HUES64 (cell line): ENCODE measurements around the gene GM2A.
"Not testable (repeated sequence)": the region's sequence is repeated elsewhere in the genome, so short reads cannot be mapped to it uniquely, and the experiment has no call there.

Experiments
- H3K27ac ChIP-seq: 2 replicates; pipeline ENCODE4 v1.7.0; 2013; ENCODE audit warnings: low read depth, low read length, inconsistent platforms
- H3K27me3 ChIP-seq: 2 replicates; pipeline ENCODE4 v1.6.1; 2013; ENCODE audit warnings: mild to moderate bottlenecking, low read length; ENCODE audit not compliant: insufficient read depth
- H3K36me3 ChIP-seq: 2 replicates; pipeline ENCODE4 v1.6.1; 2013; ENCODE audit warnings: mild to moderate bottlenecking, low read length; ENCODE audit not compliant: insufficient read depth
- H3K4me1 ChIP-seq: 2 replicates; pipeline ENCODE4 v1.6.1; 2013; ENCODE audit warnings: mild to moderate bottlenecking, low read length, moderate library complexity; ENCODE audit not compliant: insufficient read depth
- H3K4me3 ChIP-seq: 2 replicates; pipeline ENCODE4 v1.5.1; 2013; ENCODE audit warnings: mild to moderate bottlenecking, low read length, moderate library complexity
- H3K9ac ChIP-seq: 2 replicates; pipeline ENCODE4 v1.6.1; 2013; ENCODE audit warnings: mild to moderate bottlenecking, low read depth, low read length
- H3K9me3 ChIP-seq: 2 replicates; pipeline ENCODE4 v1.6.1; 2013; ENCODE audit warnings: low read depth, low read length; ENCODE audit not compliant: insufficient read depth
- WGBS: fragments of 150-250, 120-280 bp; methylation state at CpG from one replicate; pipeline ENCODE4 v1.1.7; 2013; ENCODE audit warnings: missing lambda C conversion rate; 5-methylcytosine and 5-hydroxymethylcytosine counted together

Gene GM2A

GRCh38 chr5:151228986-151229385, 24.0 kb upstream of the GM2A start:
- WGBS, result 89% methylated on average over 1 of the region's 2 CpGs
- no peaks in the 10 kb centered on the region for H3K36me3 ChIP-seq
- no peak overlapping the region for H3K27ac ChIP-seq
- no peak overlapping the region for H3K4me3 ChIP-seq
- H3K27me3 ChIP-seq, result no peaks in the 10 kb centered on the region
- H3K9ac ChIP-seq, result no peak overlapping the region
- peaks cover 8% of the 10 kb centered on the region for H3K4me1 ChIP-seq
- no peaks in the 10 kb centered on the region for H3K9me3 ChIP-seq

- H3K9me3 ChIP-seq, result no peaks in the 10 kb centered on the region
- H3K4me1 ChIP-seq, result peaks cover 7% of the 10 kb centered on the region
- no peak overlapping the region for H3K4me3 ChIP-seq
- no peaks in the 10 kb centered on the region for H3K27me3 ChIP-seq
- no peak overlapping the region for H3K9ac ChIP-seq
- H3K36me3 ChIP-seq, result no peaks in the 10 kb centered on the region
- H3K27ac ChIP-seq, result no peak overlapping the region
- 86% methylated on average over 6 of the region's 6 CpGs for WGBS
Measured at GRCh38 chr5:151230048-151230680, 22.8 kb upstream of the GM2A start.

- no peaks in the 10 kb centered on the region for H3K27me3 ChIP-seq
- no peak overlapping the region for H3K4me3 ChIP-seq
- no peaks in the 10 kb centered on the region for H3K36me3 ChIP-seq
- no peaks in the 10 kb centered on the region for H3K4me1 ChIP-seq
- H3K27ac ChIP-seq, result no peak overlapping the region
- H3K9ac ChIP-seq, result no peak overlapping the region
- no peaks in the 10 kb centered on the region for H3K9me3 ChIP-seq
Measured at GRCh38 chr5:151231359-151231758, 21.6 kb upstream of the GM2A start.

DNA sequence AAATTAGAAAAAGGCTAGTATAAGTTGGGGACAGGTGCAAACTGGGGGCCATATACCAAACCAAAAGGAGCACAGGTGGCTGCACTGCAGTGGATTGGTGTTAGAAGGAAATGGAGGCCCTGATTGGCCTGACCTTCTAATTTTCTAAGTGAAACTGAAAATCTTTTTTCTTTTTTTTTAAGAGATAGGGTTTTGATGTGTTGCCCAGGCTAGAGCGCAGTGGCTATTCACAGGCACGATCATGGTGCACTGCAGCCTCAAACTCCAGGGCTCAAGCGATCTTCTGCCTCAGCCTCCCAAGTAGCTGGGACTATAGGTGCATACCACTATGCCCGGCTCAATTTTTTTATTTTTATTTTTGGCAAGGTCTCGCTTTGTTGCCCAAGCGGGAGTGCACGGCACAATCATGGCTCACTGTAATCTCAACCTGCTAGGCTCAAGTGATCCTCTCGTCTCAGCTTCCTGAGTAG, 19.3 kb upstream of the GM2A start:
- no peaks in the 10 kb centered on the region for H3K36me3 ChIP-seq
- H3K9me3 ChIP-seq, result no peaks in the 10 kb centered on the region
- no peak overlapping the region for H3K9ac ChIP-seq
- peaks cover 3% of the 10 kb centered on the region; the same call in 1 of the 2 replicates for H3K4me1 ChIP-seq
- 96% methylated on average over 8 of the region's 8 CpGs for WGBS
- H3K4me3 ChIP-seq, result no peak overlapping the region
- no peaks in the 10 kb centered on the region for H3K27me3 ChIP-seq
- no peak overlapping the region for H3K27ac ChIP-seq

DNA sequence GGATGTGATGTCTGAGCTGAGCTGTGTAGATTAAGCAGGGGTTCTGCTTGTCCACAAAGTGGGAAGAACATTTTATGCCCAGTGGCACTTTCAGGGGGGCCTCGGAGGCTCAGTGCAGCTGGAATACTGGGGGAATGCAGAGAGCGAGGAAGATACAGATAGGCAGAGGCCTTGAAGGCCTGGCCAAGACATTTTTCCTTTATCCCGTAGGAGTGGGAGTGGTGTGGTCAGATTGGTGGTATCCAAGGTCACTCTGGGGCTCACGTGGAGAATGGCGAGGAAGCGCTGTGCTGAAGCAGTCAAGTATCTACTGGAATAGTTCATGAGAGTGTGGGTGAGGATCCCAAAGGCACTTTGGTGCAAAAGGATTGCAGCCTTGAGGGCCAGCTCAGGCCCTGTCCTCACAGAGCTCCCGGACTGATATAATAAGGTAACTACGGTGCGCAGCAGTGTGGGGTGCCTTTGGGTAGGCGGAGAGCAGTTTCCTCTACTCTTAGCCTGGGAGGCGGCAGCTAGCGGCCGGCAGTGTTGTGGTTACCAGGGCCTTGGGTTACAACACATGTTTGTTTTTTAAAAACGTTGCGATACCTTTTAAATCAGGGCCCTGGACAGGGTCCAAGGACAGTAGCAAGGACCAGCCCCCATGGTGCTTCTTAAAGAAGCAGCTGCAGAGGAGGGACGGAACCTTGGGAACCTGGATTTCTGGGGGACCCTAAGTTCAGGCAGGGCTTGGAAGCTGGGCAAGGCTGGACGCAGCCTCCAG, 18.3 kb upstream of the GM2A start:
- 91% methylated on average over 17 of the region's 17 CpGs for WGBS
- Histone ChIP-seq H3K4me3 (no peak overlapping the region), H3K4me1 (peaks cover 3% of the 10 kb centered on the region; the same call in 1 of the 2 replicates), H3K27me3 (no peaks in the 10 kb centered on the region), H3K27ac (no peak overlapping the region), H3K9me3 (no peaks in the 10 kb centered on the region), H3K36me3 (no peaks in the 10 kb centered on the region), H3K9ac (no peak overlapping the region)

DNA sequence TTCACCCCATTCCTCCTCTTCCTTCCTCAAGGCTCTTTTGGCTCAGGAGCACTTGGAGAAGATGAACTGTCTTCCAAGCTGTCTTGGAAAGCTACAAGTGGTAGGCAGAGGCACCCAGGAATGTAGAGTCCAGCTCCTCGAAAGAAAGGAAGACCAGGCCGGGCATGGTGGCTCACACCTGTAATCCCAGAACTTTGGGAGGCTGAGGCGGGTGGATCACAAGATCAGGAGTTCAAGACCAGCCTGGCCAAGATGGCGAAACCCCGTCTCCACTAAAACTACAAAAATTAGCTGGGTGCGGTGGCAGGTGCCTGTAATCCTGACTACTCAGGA, 17.8 kb upstream of the GM2A start:
- not testable (repeated sequence) for H3K4me3 ChIP-seq, H3K9ac ChIP-seq, H3K27me3 ChIP-seq, H3K27ac ChIP-seq, H3K9me3 ChIP-seq, H3K4me1 ChIP-seq, H3K36me3 ChIP-seq
- 92% methylated on average over 6 of the region's 6 CpGs for WGBS

DNA sequence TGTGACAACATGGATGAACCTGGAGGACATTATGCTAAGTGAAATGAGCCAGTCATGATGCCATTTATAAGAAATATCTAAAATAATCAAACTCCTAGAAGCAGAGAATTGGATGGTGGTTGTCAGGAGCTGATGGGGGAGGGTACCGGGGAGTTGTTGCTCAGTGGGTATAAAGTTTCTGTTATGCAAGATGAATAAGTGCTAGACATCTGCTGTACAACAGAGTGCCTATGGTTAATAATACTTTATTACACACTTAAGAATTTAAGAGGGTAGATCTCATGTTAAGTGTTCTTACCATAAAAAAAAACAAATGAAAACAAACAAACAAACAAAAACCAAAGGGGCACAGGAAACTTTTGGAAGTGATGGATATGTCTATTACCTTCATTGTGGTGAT, 16.1 kb upstream of the GM2A start:
- no peak overlapping the region for H3K27ac ChIP-seq
- H3K4me1 ChIP-seq, result peaks cover 11% of the 10 kb centered on the region
- 100% methylated on average over 1 of the region's 1 CpG for WGBS
- no peaks in the 10 kb centered on the region for H3K36me3 ChIP-seq
- H3K9ac ChIP-seq, result no peak overlapping the region
- no peaks in the 10 kb centered on the region for H3K27me3 ChIP-seq
- H3K9me3 ChIP-seq, result no peaks in the 10 kb centered on the region
- no peak overlapping the region for H3K4me3 ChIP-seq

DNA sequence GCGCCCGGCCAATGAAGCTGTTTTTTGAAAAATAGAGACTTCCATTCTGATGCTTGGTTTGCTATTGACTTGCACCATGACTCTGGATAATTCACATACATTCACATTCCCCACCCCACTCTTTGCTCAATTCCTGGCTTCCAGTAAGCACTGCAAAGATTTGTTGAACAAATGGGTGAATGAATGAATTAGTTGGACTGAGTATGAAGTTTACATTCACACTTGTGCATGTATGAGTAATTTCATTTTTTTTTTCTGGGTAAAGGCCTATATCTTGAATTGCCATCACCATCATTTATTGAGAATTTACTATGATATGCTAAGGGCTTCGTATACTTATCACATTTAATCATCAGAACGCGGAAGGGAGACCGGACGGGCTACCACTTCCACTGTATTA, 15.3 kb upstream of the GM2A start:
- Histone ChIP-seq H3K27me3 (no peaks in the 10 kb centered on the region), H3K4me3 (no peak overlapping the region), H3K4me1 (peaks cover 11% of the 10 kb centered on the region), H3K36me3 (no peaks in the 10 kb centered on the region), H3K9ac (no peak overlapping the region), H3K9me3 (no peaks in the 10 kb centered on the region), H3K27ac (no peak overlapping the region)
- 99% methylated on average over 6 of the region's 7 CpGs for WGBS

DNA sequence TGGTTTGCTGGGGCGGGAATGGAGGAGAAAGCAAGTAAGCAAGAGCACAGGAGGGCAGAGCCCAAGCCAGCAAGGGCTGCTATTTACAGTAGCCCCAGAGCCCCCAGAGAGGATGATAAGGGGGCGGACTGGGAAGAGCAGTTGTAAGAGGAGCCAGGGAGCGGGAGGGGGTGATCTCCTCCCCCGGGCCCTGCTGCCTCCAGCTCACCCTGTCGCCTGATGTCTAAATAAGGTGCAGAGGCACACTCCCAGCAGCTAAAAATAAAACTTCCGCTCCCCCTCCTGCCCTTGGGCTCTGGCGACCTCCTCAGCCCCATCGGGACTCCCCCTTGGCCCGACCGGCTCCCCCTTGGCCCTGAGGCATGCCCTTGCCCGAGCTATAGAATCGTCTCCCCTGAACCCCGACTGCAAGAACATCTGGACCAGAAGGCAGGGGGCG, 14.7 kb upstream of the GM2A start:
- H3K27ac ChIP-seq, result no peak overlapping the region
- no peaks in the 10 kb centered on the region for H3K27me3 ChIP-seq
- H3K9me3 ChIP-seq, result no peaks in the 10 kb centered on the region
- H3K4me3 ChIP-seq, result no peak overlapping the region
- 68% methylated on average over 14 of the region's 14 CpGs for WGBS
- no peak overlapping the region for H3K9ac ChIP-seq
- no peaks in the 10 kb centered on the region for H3K36me3 ChIP-seq
- peaks cover 11% of the 10 kb centered on the region for H3K4me1 ChIP-seq

- WGBS, result 35% methylated on average over 17 of the region's 17 CpGs
- peaks cover 11% of the 10 kb centered on the region for H3K4me1 ChIP-seq
- no peaks in the 10 kb centered on the region for H3K27me3 ChIP-seq
- no peaks in the 10 kb centered on the region for H3K9me3 ChIP-seq
- H3K4me3 ChIP-seq, result no peak overlapping the region
- H3K9ac ChIP-seq, result no peak overlapping the region
- H3K27ac ChIP-seq, result no peak overlapping the region
- no peaks in the 10 kb centered on the region for H3K36me3 ChIP-seq
Measured at GRCh38 chr5:151239237-151239861, 13.6 kb upstream of the GM2A start.

DNA sequence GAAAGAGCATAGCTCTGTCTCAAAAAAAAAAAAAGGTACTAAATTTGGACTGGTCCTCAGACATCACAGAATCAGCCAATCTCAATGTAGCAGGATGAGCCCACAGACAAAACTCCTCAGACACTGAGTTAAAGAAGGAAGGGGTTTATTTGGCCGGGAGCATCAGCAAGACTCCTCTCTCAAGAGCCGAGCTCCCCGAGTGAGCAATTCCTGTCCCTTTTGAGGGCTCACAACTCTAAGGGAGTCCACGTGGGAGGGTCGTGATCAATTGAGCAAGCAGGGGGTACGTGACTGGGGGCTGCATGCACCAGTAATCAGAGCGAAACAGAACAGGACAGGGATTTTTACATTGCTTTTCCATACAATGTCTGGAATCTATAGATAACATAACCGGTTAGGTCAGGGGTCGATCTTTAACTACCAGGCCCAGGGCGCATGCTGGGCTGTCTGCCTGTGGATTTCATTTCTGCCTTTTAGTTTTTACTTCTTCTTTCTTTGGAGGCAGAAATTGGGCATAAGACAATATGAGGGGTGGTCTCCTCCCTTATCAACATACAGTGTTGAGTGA, 12.6 kb upstream of the GM2A start:
- H3K27me3 ChIP-seq, H3K36me3 ChIP-seq, H3K4me3 ChIP-seq, H3K27ac ChIP-seq, H3K9me3 ChIP-seq, H3K9ac ChIP-seq: not testable (repeated sequence)
- H3K4me1 ChIP-seq, result peaks cover 11% of the 10 kb centered on the region
- WGBS, result 92% methylated on average over 10 of the region's 10 CpGs
